CD4-positive, CD25-positive, alpha-beta regulatory T cell (primary cell): ENCODE measurements around the gene PHF12. TPM values are rescaled to one million over a fixed set of nuclear protein-coding genes. Genes with fewer than 3 reads are reported as not detected.

Experiments
- ATAC-seq, 2 donors: fragments of 150-1000 bp; cut with Tn5 transposase; one replicate each; pipeline ENCODE4 v1.10.0; 2021; ENCODE audit warnings: low read depth in 2 of 2, moderate number of reproducible peaks in 2 of 2, moderate library complexity in 1 of 2
- DNase-seq, 3 donors: peaks; one replicate each; pipeline versions ENCODE4 v3.0.0 to v3.0.0-alpha.2; 2012 to 2022; ENCODE audit warnings: mixed read lengths in 1 of 3
- H3K27ac ChIP-seq: one replicate; pipeline ENCODE4 v1.7.0; 2013; ENCODE audit warnings: mild to moderate bottlenecking, low read length; ENCODE audit not compliant: insufficient read depth, poor library complexity, severe bottlenecking
- H3K27me3 ChIP-seq: one replicate; pipeline ENCODE4 v1.7.0; 2013; ENCODE audit warnings: low read length; ENCODE audit not compliant: control insufficient read depth, insufficient read depth
- H3K36me3 ChIP-seq: one replicate; pipeline ENCODE4 v1.7.0; 2013; ENCODE audit warnings: mild to moderate bottlenecking, low read length, moderate library complexity; ENCODE audit not compliant: control insufficient read depth, insufficient read depth
- H3K4me1 ChIP-seq: 2 replicates; pipeline ENCODE4 v1.7.0; 2013; ENCODE audit warnings: mild to moderate bottlenecking, low read length; ENCODE audit not compliant: insufficient read depth, control insufficient read depth, poor library complexity, severe bottlenecking
- H3K4me3 ChIP-seq: one replicate; pipeline ENCODE4 v1.7.0; 2013; ENCODE audit warnings: low read depth, mild to moderate bottlenecking, low read length, moderate library complexity
- H3K9me3 ChIP-seq, 2 experiments: 1 replicate in 1 of 2; 2 replicates in 1 of 2; pipeline ENCODE4 v1.7.0; 2013; ENCODE audit warnings: low read length in 2 of 2, mild to moderate bottlenecking in 1 of 2, moderate library complexity in 1 of 2; ENCODE audit not compliant: control insufficient read depth in 2 of 2
- H3K27ac Mint-ChIP-seq, 3 donors: one replicate each; pipeline ENCODE4 v1.8.0; 2020 to 2022; ENCODE audit warnings: mild to moderate bottlenecking in 3 of 3, mixed read lengths in 3 of 3, moderate library complexity in 2 of 3
- H3K27me3 Mint-ChIP-seq: one replicate; pipeline ENCODE4 v1.8.0; 2022; ENCODE audit warnings: mild to moderate bottlenecking, mixed read lengths
- H3K36me3 Mint-ChIP-seq: one replicate; pipeline ENCODE4 v1.8.0; 2020; ENCODE audit warnings: mixed read lengths
- H3K4me1 Mint-ChIP-seq, 4 donors: one replicate each; pipeline ENCODE4 v1.8.0; 2020 to 2022; ENCODE audit warnings: mixed read lengths in 4 of 4, mild to moderate bottlenecking in 1 of 4
- H3K4me3 Mint-ChIP-seq, 4 donors: one replicate each; pipeline ENCODE4 v1.8.0; 2020 to 2022; ENCODE audit warnings: mild to moderate bottlenecking in 4 of 4, mixed read lengths in 4 of 4, moderate library complexity in 3 of 4
- H3K9me3 Mint-ChIP-seq, 7 donors: one replicate each; pipeline ENCODE4 v1.8.0; 2020 to 2022; ENCODE audit warnings: mixed read lengths in 7 of 7, mild to moderate bottlenecking in 3 of 7, moderate library complexity in 2 of 7
- polyA plus RNA-seq, 4 donors: library from polyadenylated mRNA; unstranded; fragments of 300-500 nt; fragmentation: Illumina TruSeq; gene quantifications; one replicate each; pipeline ENCODE4 v1.2.3, GENCODE V29; 2021
- total RNA-seq: library from RNA; stranded (reverse); gene quantifications from one replicate; pipeline ENCODE4 v1.2.3, GENCODE V29; 2022

PHF12 gene
- total and polyA plus RNA-seq, 5 donors from 2014 or later, result 5.4 to 200 (median 6.2) TPM

GRCh38 chr17:28875848-28876550, 75.3 kb downstream of the PHF12 start:
- no peak overlapping the region for H3K4me3 ChIP-seq
- H3K36me3 ChIP-seq, result peaks cover 21% of the 10 kb centered on the region
- Mint-ChIP-seq H3K36me3 (peaks cover 16% of the 10 kb centered on the region), H3K27me3 (no peaks in the 10 kb centered on the region), H3K9me3 (no peaks in the 10 kb centered on the region), H3K4me3 (no peak overlapping the region), H3K27ac (peak overlapping the region in 1 of 3 donors; percentile 54), H3K4me1 (peaks cover 3 to 25% (median 9%) of the 10 kb centered on the region in 4 donors)
- no peak overlapping the region for H3K27ac ChIP-seq
- DNase-seq (no peak), ATAC-seq (no peak)
- no peaks in the 10 kb centered on the region for H3K9me3 ChIP-seq
- H3K4me1 ChIP-seq, result peaks cover 8% of the 10 kb centered on the region
- no peaks in the 10 kb centered on the region for H3K27me3 ChIP-seq

DNA sequence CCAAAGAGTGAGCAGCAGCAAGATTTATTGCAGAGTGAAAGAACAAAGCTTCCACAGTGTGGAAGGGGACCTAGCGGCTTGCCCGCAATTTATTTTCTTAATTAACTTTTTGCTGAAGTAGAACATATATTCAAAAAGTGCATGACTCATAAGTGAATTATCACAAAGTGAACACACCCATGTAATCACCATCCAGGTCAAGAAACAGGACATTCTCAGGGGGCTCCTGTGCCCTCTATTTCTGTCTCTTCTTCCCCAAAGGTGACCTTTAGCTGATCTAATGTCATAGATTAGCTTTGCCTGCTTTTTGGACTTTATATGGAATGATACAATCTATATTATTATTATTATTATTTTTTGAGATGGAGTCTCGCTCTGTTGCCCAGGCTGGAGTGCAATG, 76.6 kb downstream of the PHF12 start:
- peak overlapping the region in 1 of 4 donors; percentile 78 for H3K4me3 Mint-ChIP-seq
- no peaks in the 10 kb centered on the region for H3K9me3 Mint-ChIP-seq
- Histone ChIP-seq H3K4me3 (no peak overlapping the region), H3K27me3 (no peaks in the 10 kb centered on the region), H3K27ac (no peak overlapping the region), H3K9me3 (no peaks in the 10 kb centered on the region), H3K4me1 (peaks cover 11% of the 10 kb centered on the region), H3K36me3 (peaks cover 9% of the 10 kb centered on the region)
- ATAC-seq (no peak), DNase-seq (no peak)
- H3K36me3 Mint-ChIP-seq, result peaks cover 8% of the 10 kb centered on the region
- no peak overlapping the region for H3K27ac Mint-ChIP-seq
- H3K4me1 Mint-ChIP-seq, result peaks cover 5 to 25% (median 9%) of the 10 kb centered on the region in 4 donors
- H3K27me3 Mint-ChIP-seq, result no peaks in the 10 kb centered on the region

DNA sequence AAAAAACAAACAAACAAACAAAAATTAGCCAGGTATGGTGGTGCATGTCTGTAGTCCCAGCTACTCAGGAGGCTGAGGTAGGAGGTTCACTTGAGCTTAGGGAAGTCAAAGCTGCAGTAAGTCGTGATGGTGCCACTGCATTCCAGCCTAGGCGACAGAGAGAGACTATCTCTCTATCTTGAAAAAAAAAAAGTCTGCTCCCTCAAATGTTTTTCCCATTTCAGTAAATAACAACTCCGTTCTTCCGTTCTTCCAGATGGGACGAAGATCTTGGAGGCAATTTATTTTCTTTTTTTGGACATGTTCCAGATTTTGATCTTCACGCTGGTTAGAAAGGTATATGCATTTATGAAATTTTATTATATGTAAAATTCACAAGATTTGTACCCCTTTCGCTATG, 77.5 kb downstream of the PHF12 start:
- H3K27ac Mint-ChIP-seq, result peak overlapping the region in 1 of 3 donors; percentile 27
- Histone ChIP-seq H3K27me3 (no peaks in the 10 kb centered on the region), H3K27ac (no peak overlapping the region), H3K4me1 (peaks cover 11% of the 10 kb centered on the region), H3K9me3 (no peaks in the 10 kb centered on the region), H3K36me3 (no peaks in the 10 kb centered on the region), H3K4me3 (no peak overlapping the region)
- peaks cover 5 to 25% (median 9%) of the 10 kb centered on the region in 4 donors for H3K4me1 Mint-ChIP-seq
- peaks cover 8% of the 10 kb centered on the region for H3K36me3 Mint-ChIP-seq
- no peak for DNase-seq
- ATAC-seq, result no peak
- no peaks in the 10 kb centered on the region for H3K9me3 Mint-ChIP-seq
- H3K4me3 Mint-ChIP-seq, result peak overlapping the region in 1 of 4 donors; percentile 53
- H3K27me3 Mint-ChIP-seq, result no peaks in the 10 kb centered on the region

GRCh38 chr17:28871056-28871579, 80.2 kb downstream of the PHF12 start:
- Mint-ChIP-seq H3K4me1 (peaks cover 5 to 25% (median 7%) of the 10 kb centered on the region in 4 donors), H3K4me3 (peak overlapping the region in 3 of 4 donors; percentile 0 to 66 (median 64)), H3K27me3 (no peaks in the 10 kb centered on the region), H3K9me3 (no peaks in the 10 kb centered on the region), H3K36me3 (no peaks in the 10 kb centered on the region), H3K27ac (peak overlapping the region; percentile 89 to 100 (median 96))
- Histone ChIP-seq H3K27me3 (no peaks in the 10 kb centered on the region), H3K36me3 (no peaks in the 10 kb centered on the region), H3K27ac (peak overlapping the region; percentile 60), H3K9me3 (no peaks in the 10 kb centered on the region), H3K4me1 (peaks cover 11% of the 10 kb centered on the region), H3K4me3 (no peak overlapping the region)
- ATAC-seq (peak; percentile 100), DNase-seq (peak in 2 of 3 donors; percentile 56 to 90)

- Mint-ChIP-seq H3K4me1 (peaks cover 3 to 14% (median 6%) of the 10 kb centered on the region in 4 donors), H3K27ac (no peak overlapping the region), H3K4me3 (no peak overlapping the region), H3K9me3 (no peaks in the 10 kb centered on the region), H3K36me3 (no peaks in the 10 kb centered on the region), H3K27me3 (no peaks in the 10 kb centered on the region)
- no peak overlapping the region for H3K4me3 ChIP-seq
- no peaks in the 10 kb centered on the region for H3K36me3 ChIP-seq
- DNase-seq (no peak), ATAC-seq (no peak)
- no peaks in the 10 kb centered on the region for H3K9me3 ChIP-seq
- H3K27ac ChIP-seq, result no peak overlapping the region
- H3K4me1 ChIP-seq, result peaks cover 11% of the 10 kb centered on the region
- no peaks in the 10 kb centered on the region for H3K27me3 ChIP-seq
Observed at GRCh38 chr17:28867276-28867675, 84.0 kb downstream of the PHF12 start.

- no peak for DNase-seq
- Histone ChIP-seq H3K4me1 (peaks cover 5% of the 10 kb centered on the region), H3K27me3 (no peaks in the 10 kb centered on the region), H3K9me3 (no peaks in the 10 kb centered on the region), H3K27ac (no peak overlapping the region), H3K4me3 (no peak overlapping the region), H3K36me3 (no peaks in the 10 kb centered on the region)
- H3K36me3 Mint-ChIP-seq, result peaks cover 4% of the 10 kb centered on the region
- H3K4me3 Mint-ChIP-seq, result no peak overlapping the region
- H3K9me3 Mint-ChIP-seq, result no peaks in the 10 kb centered on the region
- peaks cover 2 to 4% (median 3%) of the 10 kb centered on the region in 4 donors for H3K4me1 Mint-ChIP-seq
- no peak for ATAC-seq
- H3K27ac Mint-ChIP-seq, result no peak overlapping the region
- H3K27me3 Mint-ChIP-seq, result no peaks in the 10 kb centered on the region
Observed at GRCh38 chr17:28865946-28866752, 85.2 kb downstream of the PHF12 start.

DNA sequence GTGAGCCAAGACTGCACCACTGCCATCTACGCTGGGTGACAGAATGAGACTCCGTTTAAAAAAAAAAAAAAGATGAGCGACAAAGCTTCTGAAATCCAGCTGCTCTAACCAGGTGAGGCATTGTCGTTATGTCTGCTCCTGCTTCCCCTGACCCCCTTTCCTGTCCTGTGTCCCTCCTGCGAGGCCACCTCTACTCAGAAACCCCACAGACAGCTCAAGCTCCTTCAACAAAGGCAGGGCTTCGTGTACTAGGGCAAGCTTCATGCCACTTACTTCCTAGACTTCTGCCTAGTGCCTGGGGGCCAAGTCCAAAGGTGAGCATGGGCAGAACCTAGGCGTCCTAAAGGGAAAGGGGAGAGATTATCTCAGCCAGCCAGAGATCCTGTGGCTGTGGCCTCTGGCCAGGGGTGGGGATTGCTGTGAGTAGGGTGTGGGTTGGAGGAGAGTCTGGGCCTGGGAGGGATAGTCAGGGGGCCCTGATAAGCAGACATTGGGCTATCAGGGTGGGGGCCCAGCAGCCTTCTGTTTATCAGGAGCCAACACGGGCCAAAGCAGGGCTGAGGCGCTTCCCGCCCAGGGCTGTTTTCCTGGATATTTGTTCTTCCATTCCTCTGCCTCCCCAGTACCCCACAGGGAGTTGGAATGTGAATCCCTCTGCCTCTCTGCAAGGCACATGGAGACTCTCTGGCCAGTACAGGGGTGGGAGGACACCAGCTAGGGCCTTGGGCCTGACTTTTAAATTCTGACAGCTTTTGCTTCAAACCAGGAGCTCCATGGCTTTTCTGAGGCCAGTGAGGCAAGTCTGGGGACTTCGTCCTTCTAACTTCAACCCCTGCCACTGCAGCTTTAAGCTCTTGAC, 86.1 kb downstream of the PHF12 start:
- Mint-ChIP-seq H3K4me3 (peak overlapping the region in 1 of 4 donors; percentile 49), H3K4me1 (no peaks in the 10 kb centered on the region), H3K27me3 (no peaks in the 10 kb centered on the region), H3K9me3 (no peaks in the 10 kb centered on the region), H3K27ac (no peak overlapping the region), H3K36me3 (peaks cover 7% of the 10 kb centered on the region)
- no peak for ATAC-seq
- no peak overlapping the region for H3K4me3 ChIP-seq
- no peak overlapping the region for H3K27ac ChIP-seq
- no peaks in the 10 kb centered on the region for H3K4me1 ChIP-seq
- no peaks in the 10 kb centered on the region for H3K9me3 ChIP-seq
- peaks cover 6% of the 10 kb centered on the region for H3K36me3 ChIP-seq
- no peak for DNase-seq
- H3K27me3 ChIP-seq, result no peaks in the 10 kb centered on the region
